A673 (cell line): ENCODE results near the gene RUNDC3A. TPM values are rescaled to one million over a fixed set of nuclear protein-coding genes. Genes with fewer than 3 reads are reported as not detected.
"Not testable (repeated sequence)": the region's sequence is repeated elsewhere in the genome, so short reads cannot be mapped to it uniquely, and the experiment has no call there.

Experiments used
- BruUV-seq: library from RNA; stranded (reverse); fragments of 400-500 nt; replicated peaks from 2 replicates; lab custom pipeline; 2021; lab: Mats Ljungman, UMichigan
- CTCF ChIA-PET: fragments of 300-600 bp; sonication (Branson Sonifier 250); formaldehyde crosslinking; loops from one replicate; lab custom pipeline; 2022; ENCODE audit warnings: antibody characterized with exemption; lab: Charles Lee
- POLR2A ChIA-PET: fragments of 300-600 bp; sonication (Branson Sonifier 250); formaldehyde crosslinking; loops from one replicate; lab custom pipeline; 2022; ENCODE audit warnings: antibody characterized with exemption; ENCODE audit not compliant: low non-redundant PET; lab: Charles Lee
- DNase-seq: peaks from one replicate; pipeline ENCODE4 v3.0.0-alpha.2; 2015; ENCODE audit warnings: low spot score
- H3K27ac ChIP-seq: fragments of 200-600 bp; sonication (generic); 2 replicates; pipeline ENCODE4 v1.5.1; 2016; ENCODE audit warnings: mixed run types, low read depth, mild to moderate bottlenecking, mixed read lengths, antibody characterized with exemption, low read length; ENCODE audit not compliant: poor library complexity, severe bottlenecking
- H3K27me3 ChIP-seq: fragments of 200-600 bp; sonication (generic); replicated peaks from 2 replicates; pipeline ENCODE4 v1.6.1; 2017; ENCODE audit warnings: mixed run types, low read depth, mild to moderate bottlenecking, mixed read lengths, antibody characterized with exemption, low read length; ENCODE audit not compliant: insufficient read depth, poor library complexity
- H3K36me3 ChIP-seq: fragments of 200-600 bp; sonication (generic); 2 replicates; pipeline ENCODE4 v1.6.1; 2016; ENCODE audit warnings: mixed run types, mild to moderate bottlenecking, mixed read lengths, antibody characterized with exemption, low read length; ENCODE audit not compliant: insufficient read depth, poor library complexity, severe bottlenecking
- H3K4me1 ChIP-seq: fragments of 200-600 bp; sonication (generic); 2 replicates; pipeline ENCODE4 v1.6.1; 2017; ENCODE audit warnings: mixed run types, mild to moderate bottlenecking, mixed read lengths, antibody characterized with exemption, low read length; ENCODE audit not compliant: insufficient read depth, poor library complexity, severe bottlenecking
- H3K4me3 ChIP-seq: fragments of 200-600 bp; sonication (generic); 2 replicates; pipeline ENCODE4 v1.5.1; 2016; ENCODE audit warnings: low read depth, mixed run types, mild to moderate bottlenecking, mixed read lengths, low read length; ENCODE audit not compliant: poor library complexity, severe bottlenecking
- H3K9me3 ChIP-seq: fragments of 200-600 bp; sonication (generic); 2 replicates; pipeline ENCODE4 v1.6.1; 2016; ENCODE audit warnings: mixed run types, low read depth, mild to moderate bottlenecking, mixed read lengths, antibody characterized with exemption, low read length; ENCODE audit not compliant: poor library complexity, severe bottlenecking
- EZH2 ChIP-seq: fragments of 200-600 bp; sonication (generic); IDR thresholded peaks from 2 replicates; pipeline ENCODE4 v1.6.1; 2017; ENCODE audit warnings: borderline replicate concordance, low read depth, mild to moderate bottlenecking, mixed read lengths, antibody characterized with exemption, low read length; ENCODE audit not compliant: poor library complexity, severe bottlenecking
- intact Hi-C: fragments of 100-400 bp; cut with micrococcal nuclease; formaldehyde crosslinking; loops from one replicate; pipeline ENCODE4 v1.10.0; 2022; ENCODE audit not compliant: unreplicated experiment
- total RNA-seq: library from RNA; stranded (reverse); gene quantifications from 2 replicates; pipeline ENCODE4 v1.2.3, GENCODE V29; 2021
- TF ChIP-seq, protein P1 (sequence below): fragments of 300-800, 200-600 bp; sonication (generic); conservative IDR thresholded peaks from 2 replicates; pipeline ENCODE4 v1.5.1; 2017; ENCODE audit warnings: low read depth, mild to moderate bottlenecking, antibody characterized with exemption, low read length, moderate library complexity, mixed read lengths

Gene RUNDC3A
- total RNA-seq, 1 experiment from 2014 or later = 0.56 TPM

GRCh38 chr17:44335564-44335963 is 27.2 kb downstream of the RUNDC3A start:
- no peaks in the 10 kb centered on the region for H3K4me1 ChIP-seq
- TF ChIP-seq EZH2 = no peak
- TF ChIP-seq, protein P1, sequence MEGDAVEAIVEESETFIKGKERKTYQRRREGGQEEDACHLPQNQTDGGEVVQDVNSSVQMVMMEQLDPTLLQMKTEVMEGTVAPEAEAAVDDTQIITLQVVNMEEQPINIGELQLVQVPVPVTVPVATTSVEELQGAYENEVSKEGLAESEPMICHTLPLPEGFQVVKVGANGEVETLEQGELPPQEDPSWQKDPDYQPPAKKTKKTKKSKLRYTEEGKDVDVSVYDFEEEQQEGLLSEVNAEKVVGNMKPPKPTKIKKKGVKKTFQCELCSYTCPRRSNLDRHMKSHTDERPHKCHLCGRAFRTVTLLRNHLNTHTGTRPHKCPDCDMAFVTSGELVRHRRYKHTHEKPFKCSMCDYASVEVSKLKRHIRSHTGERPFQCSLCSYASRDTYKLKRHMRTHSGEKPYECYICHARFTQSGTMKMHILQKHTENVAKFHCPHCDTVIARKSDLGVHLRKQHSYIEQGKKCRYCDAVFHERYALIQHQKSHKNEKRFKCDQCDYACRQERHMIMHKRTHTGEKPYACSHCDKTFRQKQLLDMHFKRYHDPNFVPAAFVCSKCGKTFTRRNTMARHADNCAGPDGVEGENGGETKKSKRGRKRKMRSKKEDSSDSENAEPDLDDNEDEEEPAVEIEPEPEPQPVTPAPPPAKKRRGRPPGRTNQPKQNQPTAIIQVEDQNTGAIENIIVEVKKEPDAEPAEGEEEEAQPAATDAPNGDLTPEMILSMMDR = no peak
- no peaks in the 10 kb centered on the region for H3K36me3 ChIP-seq
- ChIA-PET CTCF (interaction anchor here (0.7 kb wide), 1 partner anchor 11 kb away, joined by 3 read pairs; no protein-coding TSS in a partner anchor), POLR2A (no interaction called here)
- BruUV-seq = no TSS peak
- H3K27me3 ChIP-seq = no peaks in the 10 kb centered on the region
- no peak for DNase-seq
- no peak overlapping the region for H3K4me3 ChIP-seq
- H3K9me3 ChIP-seq = no peaks in the 10 kb centered on the region
- H3K27ac ChIP-seq = no peak overlapping the region
- intact Hi-C loops = no loop called here

- ChIA-PET POLR2A (no interaction called here), CTCF (no interaction called here)
- Histone ChIP-seq H3K36me3 (no peaks in the 10 kb centered on the region), H3K27me3 (no peaks in the 10 kb centered on the region), H3K27ac (no peak overlapping the region), H3K4me1 (no peaks in the 10 kb centered on the region), H3K4me3 (no peak overlapping the region), H3K9me3 (no peaks in the 10 kb centered on the region)
- no peak for DNase-seq
- intact Hi-C loops = no loop called here
- no TSS peak for BruUV-seq
- TF ChIP-seq, protein P1 = no peak
- no peak for TF ChIP-seq EZH2
Observed at GRCh38 chr17:44335968-44336367, 27.6 kb downstream of the RUNDC3A start.

DNA sequence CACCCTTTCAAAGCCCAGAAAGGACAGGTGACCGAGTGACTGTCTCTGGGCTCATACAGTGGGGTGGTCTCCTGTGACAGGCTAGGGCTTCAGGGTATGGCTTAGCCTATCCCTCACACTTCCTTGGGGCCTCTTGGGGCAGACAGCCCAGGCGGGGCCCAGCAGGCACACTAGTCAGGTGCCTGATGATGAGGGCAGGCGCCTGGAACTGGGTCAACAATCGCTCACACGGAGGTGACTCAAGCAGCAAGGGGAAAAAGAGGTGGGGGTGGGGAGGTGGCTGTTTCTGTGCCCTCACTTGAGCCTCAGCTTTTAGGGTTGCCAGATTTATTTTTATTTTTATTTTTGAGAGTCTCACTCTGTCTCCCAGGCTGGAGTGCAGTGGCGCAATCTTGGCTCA is 30.3 kb downstream of the RUNDC3A start:
- TF ChIP-seq EZH2 = no peak
- TF ChIP-seq, protein P1 = no peak
- CTCF ChIA-PET = interaction anchor here (0.6 kb wide), 1 partner anchor 423 kb away, joined by 8 read pairs; no protein-coding TSS in a partner anchor
- intact Hi-C loops = no loop called here
- no TSS peak for BruUV-seq
- Histone ChIP-seq H3K27me3 (no peaks in the 10 kb centered on the region), H3K4me3 (no peak overlapping the region), H3K4me1 (no peaks in the 10 kb centered on the region), H3K9me3 (no peaks in the 10 kb centered on the region), H3K27ac (no peak overlapping the region), H3K36me3 (no peaks in the 10 kb centered on the region)
- POLR2A ChIA-PET = no interaction called here
- DNase-seq = no peak

DNA sequence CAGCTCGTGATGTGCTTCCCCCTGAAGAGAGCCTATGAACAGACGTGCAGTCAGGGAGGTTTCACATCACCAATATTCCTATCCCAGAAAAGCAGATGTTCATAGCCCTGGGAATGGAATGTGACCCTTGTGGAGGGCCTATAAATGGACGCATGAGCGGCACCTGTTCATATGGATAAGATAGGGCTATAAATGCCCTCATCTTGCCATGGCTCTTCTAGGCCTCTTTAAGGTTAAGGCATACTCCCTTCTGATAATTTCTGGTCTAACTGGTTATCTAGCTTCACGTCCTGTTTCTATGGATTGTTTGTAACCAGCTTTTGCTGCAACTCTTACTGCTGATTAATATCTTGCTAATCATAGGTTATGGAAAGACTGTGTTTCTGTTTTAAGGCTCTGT is 32.2 kb downstream of the RUNDC3A start:
- H3K4me1 ChIP-seq, BruUV-seq, POLR2A ChIA-PET, H3K9me3 ChIP-seq, DNase-seq, H3K36me3 ChIP-seq, H3K4me3 ChIP-seq, CTCF ChIA-PET, H3K27ac ChIP-seq, H3K27me3 ChIP-seq, intact Hi-C loops: not testable (repeated sequence)
